ENCODE data around the gene VPS13D.

The VPS13D gene

GRCh38 chr1:12397462-12398450, 167.9 kb downstream of the VPS13D start:
- no peak for DNase-seq (ENCODE audit: insufficient read length, low spot score)
- FAIRE-seq: no peak

- no peak for FAIRE-seq
- no peak for DNase-seq (ENCODE audit: insufficient read length, low spot score)
Observed at GRCh38 chr1:12398479-12398878, 168.6 kb downstream of the VPS13D start.

- FAIRE-seq (no peak), DNase-seq (ENCODE audit: insufficient read length, low spot score) (no peak)
Observed at GRCh38 chr1:12400027-12400693, 170.3 kb downstream of the VPS13D start.

GRCh38 chr1:12402159-12402673, 172.4 kb downstream of the VPS13D start:
- DNase-seq (ENCODE audit: insufficient read length, low spot score) (no peak), FAIRE-seq (no peak)

GRCh38 chr1:12402842-12403241, 173.0 kb downstream of the VPS13D start:
- DNase-seq (ENCODE audit: insufficient read length, low spot score): no peak
- no peak for FAIRE-seq

GRCh38 chr1:12404918-12405317, 175.1 kb downstream of the VPS13D start:
- FAIRE-seq: no peak
- no peak for DNase-seq (ENCODE audit: insufficient read length, low spot score)

GRCh38 chr1:12405325-12406210, 175.7 kb downstream of the VPS13D start:
- FAIRE-seq (no peak), DNase-seq (ENCODE audit: insufficient read length, low spot score) (no peak)

GRCh38 chr1:12406211-12407021, 176.6 kb downstream of the VPS13D start:
- DNase-seq (ENCODE audit: insufficient read length, low spot score) (no peak), FAIRE-seq (no peak)

- no peak for FAIRE-seq
- DNase-seq (ENCODE audit: insufficient read length, low spot score): peak; percentile 30
Observed at GRCh38 chr1:12407050-12407961, 177.5 kb downstream of the VPS13D start.

GRCh38 chr1:12407962-12408454, 178.2 kb downstream of the VPS13D start:
- FAIRE-seq (no peak), DNase-seq (ENCODE audit: insufficient read length, low spot score) (no peak)

- FAIRE-seq: no peak
- DNase-seq (ENCODE audit: insufficient read length, low spot score): no peak
Observed at GRCh38 chr1:12408662-12409061, 178.8 kb downstream of the VPS13D start.

GRCh38 chr1:12409681-12410080, 179.9 kb downstream of the VPS13D start:
- DNase-seq (ENCODE audit: insufficient read length, low spot score): no peak
- FAIRE-seq: no peak

- DNase-seq (ENCODE audit: insufficient read length, low spot score): no peak
- FAIRE-seq: no peak
Observed at GRCh38 chr1:12410351-12410750, 180.5 kb downstream of the VPS13D start.

GRCh38 chr1:12411098-12411497, 181.3 kb downstream of the VPS13D start:
- DNase-seq (ENCODE audit: insufficient read length, low spot score): no peak
- no peak for FAIRE-seq

- no peak for DNase-seq (ENCODE audit: insufficient read length, low spot score)
- no peak for FAIRE-seq
Observed at GRCh38 chr1:12411747-12412146, 181.9 kb downstream of the VPS13D start.

GRCh38 chr1:12412439-12412838, 182.6 kb downstream of the VPS13D start:
- DNase-seq (ENCODE audit: insufficient read length, low spot score): no peak
- FAIRE-seq: no peak

GRCh38 chr1:12413664-12414410, 184.0 kb downstream of the VPS13D start:
- DNase-seq (ENCODE audit: insufficient read length, low spot score) (no peak), FAIRE-seq (no peak)

- DNase-seq (ENCODE audit: insufficient read length, low spot score) (no peak), FAIRE-seq (no peak)
Observed at GRCh38 chr1:12414444-12415018, 184.7 kb downstream of the VPS13D start.

Data from HTR-8/SVneo (cell line).